Suppressor macrophage treated with lipopolysaccharide for 4 hours (primary cell): ENCODE measurements around the gene GNB2.
"Not testable (repeated sequence)": the region's sequence is repeated elsewhere in the genome, so short reads cannot be mapped to it uniquely, and the experiment has no call there.

Source experiments
- DNase-seq: peaks from one replicate; pipeline ENCODE4 v3.0.0-alpha.2; 2020

The GNB2 gene

GRCh38 chr7:100665168-100665726 lies 8.3 kb upstream of the GNB2 start:
- no peak for DNase-seq

GRCh38 chr7:100667331-100668068 lies 6.0 kb upstream of the GNB2 start:
- no peak for DNase-seq

- DNase-seq: no peak
Observed at GRCh38 chr7:100668069-100668449, 5.5 kb upstream of the GNB2 start.

- DNase-seq: not testable (repeated sequence)
Observed at GRCh38 chr7:100669106-100669505, 4.4 kb upstream of the GNB2 start.

GRCh38 chr7:100670074-100670473 lies 3.5 kb upstream of the GNB2 start:
- DNase-seq: no peak

GRCh38 chr7:100671353-100672327 lies 1.9 kb upstream of the GNB2 start:
- DNase-seq: no peak

- peak; percentile 53 for DNase-seq
Observed at GRCh38 chr7:100673942-100674410, 436 bp downstream of the GNB2 start.

GRCh38 chr7:100674411-100675104 lies 1.0 kb downstream of the GNB2 start:
- peak; percentile 43 for DNase-seq

GRCh38 chr7:100675105-100675451 lies 1.5 kb downstream of the GNB2 start:
- no peak for DNase-seq

GRCh38 chr7:100675581-100676350 lies 2.2 kb downstream of the GNB2 start:
- DNase-seq: peak; percentile 69

GRCh38 chr7:100676501-100677306 lies 3.2 kb downstream of the GNB2 start:
- DNase-seq: no peak

- no peak for DNase-seq
Observed at GRCh38 chr7:100677308-100678267, 4.0 kb downstream of the GNB2 start.

GRCh38 chr7:100678291-100678984 lies 4.9 kb downstream of the GNB2 start:
- no peak for DNase-seq

- DNase-seq: no peak
Observed at GRCh38 chr7:100679129-100679926, 5.8 kb downstream of the GNB2 start.

- peak; percentile 61 for DNase-seq
Observed at GRCh38 chr7:100679927-100680575, 6.5 kb downstream of the GNB2 start.

- no peak for DNase-seq
Observed at GRCh38 chr7:100680576-100681271, 7.2 kb downstream of the GNB2 start.

- no peak for DNase-seq
Observed at GRCh38 chr7:100681491-100682227, 8.1 kb downstream of the GNB2 start.
